ENCODE data around the gene ARL6.

Gene ARL6

GRCh38 chr3:97763586-97764406 lies 762 bp upstream of the ARL6 start (continued):
- TF ChIP-seq ZNF624 (tag by site-specific recombination; IDR thresholded peaks at IDR 0.05) = no peak

DNA sequence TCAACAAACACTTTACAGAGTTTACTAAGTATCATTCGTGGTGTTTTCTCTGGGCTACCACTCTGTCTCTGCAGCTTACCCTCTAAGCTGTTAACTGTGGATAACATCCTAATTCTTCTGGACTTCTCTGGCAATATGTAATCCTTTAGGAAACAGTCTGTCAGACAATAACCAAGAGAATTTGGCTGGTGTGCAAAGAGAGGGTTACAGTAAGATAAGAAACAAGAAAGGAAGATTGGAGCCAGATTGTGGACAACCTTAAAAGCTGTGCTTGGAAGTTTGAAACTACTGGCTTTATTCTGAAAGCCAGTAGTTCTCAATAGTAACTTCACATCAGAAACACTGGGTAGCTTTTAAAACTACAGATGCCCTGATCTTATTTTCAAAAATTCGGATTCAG lies 778 bp downstream of the ARL6 start:
- H3K4me1 ChIP-seq (ENCODE audit: control insufficient read depth, insufficient read depth, low read length) = peaks cover 7% of the 10 kb centered on the region
- H3K4me3 ChIP-seq (ENCODE audit: low read depth, low read length) = peak overlapping the region; percentile 82
- CTCF ChIA-PET = interaction anchor here (0.7 to 0.9 kb wide), 2 partner anchors 149 to 256 kb away, joined by 3 read pairs; no protein-coding TSS in a partner anchor
- H3K27ac ChIP-seq (ENCODE audit: extremely low read depth, low read depth, low read length) = no peak overlapping the region
- POLR2A ChIA-PET = interaction anchor here (1.4 kb wide), 1 partner anchor 9 kb away, joined by 3 read pairs; no protein-coding TSS in a partner anchor
- peaks cover 0 to 10% of the 10 kb centered on the region in 2 experiments; a peak in 1 of 3 replicates for H3K36me3 ChIP-seq (ENCODE audit: control insufficient read depth in 2 of 2, insufficient read depth in 1 of 2, low read length in 2 of 2)
- no peaks in the 10 kb centered on the region for H3K9me3 ChIP-seq (ENCODE audit: control insufficient read depth, insufficient read depth, low read depth, low read length)
- TF ChIP-seq SETDB1 (IDR thresholded peaks at IDR 0.05; ENCODE audit: insufficient read length, low read length) (no peak), ZSCAN23 (tag by site-specific recombination; IDR thresholded peaks at IDR 0.05) (no peak)

DNA sequence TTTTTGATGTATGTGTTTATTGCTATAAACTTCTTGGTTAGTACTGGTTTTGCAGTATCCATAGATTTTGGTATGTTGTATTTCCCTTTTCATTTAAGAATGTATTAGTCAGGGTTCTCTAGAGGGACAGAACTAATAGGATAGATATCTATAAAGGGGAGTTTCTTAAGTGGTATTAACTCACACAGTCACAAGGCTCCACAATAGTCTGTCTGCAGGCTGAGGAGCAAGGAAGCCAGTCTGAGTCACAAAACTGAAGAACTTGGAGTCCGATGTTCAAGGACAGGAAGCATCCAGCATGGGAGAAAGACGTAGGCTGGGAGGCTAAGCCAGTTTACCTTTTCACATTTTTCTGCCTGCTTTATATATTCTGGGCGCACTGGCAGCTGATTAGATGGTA lies 8.4 kb downstream of the ARL6 start:
- Histone ChIP-seq H3K9me3 (ENCODE audit: control insufficient read depth, insufficient read depth, low read depth, low read length) (no peaks in the 10 kb centered on the region), H3K36me3 (ENCODE audit: control insufficient read depth in 2 of 2, insufficient read depth in 1 of 2, low read length in 2 of 2) (peaks cover 0 to 14% of the 10 kb centered on the region in 2 experiments; a peak in 2 of 3 replicates), H3K4me3 (ENCODE audit: low read depth, low read length) (no peak overlapping the region), H3K4me1 (ENCODE audit: control insufficient read depth, insufficient read depth, low read length) (no peaks in the 10 kb centered on the region), H3K27ac (ENCODE audit: extremely low read depth, low read depth, low read length) (no peak overlapping the region)
- TF ChIP-seq ZNF398 (tag by site-specific recombination; IDR thresholded peaks at IDR 0.05) (no peak), GLIS1 (tag by site-specific recombination; IDR thresholded peaks at IDR 0.05) (no peak), ZNF133 (tag by site-specific recombination; IDR thresholded peaks at IDR 0.05) (no peak), ZNF629 (tag by site-specific recombination; IDR thresholded peaks at IDR 0.05) (no peak), TRIM28 (IDR thresholded peaks at IDR 0.05; ENCODE audit: borderline replicate concordance, low read length) (no peak), BCL11A (tag by site-specific recombination; IDR thresholded peaks at IDR 0.05; ENCODE audit: low read depth) (no peak), ZNF341 (tag by site-specific recombination; IDR thresholded peaks at IDR 0.05; ENCODE audit: low read depth) (no peak), IKZF3 (tag by site-specific recombination; IDR thresholded peaks at IDR 0.05) (no peak), ZNF155 (tag by site-specific recombination; IDR thresholded peaks at IDR 0.05) (no peak), GLIS2 (tag by site-specific recombination; IDR thresholded peaks at IDR 0.05) (no peak), ZNF350 (tag by site-specific recombination; IDR thresholded peaks at IDR 0.05) (no peak), CTCF (tag by site-specific recombination; IDR thresholded peaks at IDR 0.05) (no peak), ZNF623 (tag by site-specific recombination; IDR thresholded peaks at IDR 0.05) (no peak), ZNF791 (tag by site-specific recombination; IDR thresholded peaks at IDR 0.05) (no peak), ZNF488 (tag by site-specific recombination; IDR thresholded peaks at IDR 0.05) (no peak), ZNF530 (tag by site-specific recombination; IDR thresholded peaks at IDR 0.05; ENCODE audit: low read depth) (no peak)
- POLR2A ChIA-PET = no interaction called here
- CTCF ChIA-PET = interaction anchor here (0.6 kb wide), 1 partner anchor 21 kb away, joined by 3 read pairs; no protein-coding TSS in a partner anchor

Measured in HEK293 (cell line).